Natural killer cell treated with Interleukin-12 subunit alpha and Interleukin-12 subunit beta and Interleukin-15 and Interleukin-18, amount 100 ng/mL, for 72 hours (primary cell): ENCODE measurements around the gene TMEM184B. TPM values are rescaled to one million over a fixed set of nuclear protein-coding genes. Genes with fewer than 3 reads are reported as not detected.

Source experiments
- ATAC-seq, 2 donors: fragments of 150-1000 bp; cut with Tn5 transposase in 1 of 2; sonication (Bioruptor Pico), chemical (Tn5 transposase) in 1 of 2; 2 replicates each; pipeline ENCODE4 v1.10.0; 2021
- DNase-seq: peaks from one replicate; pipeline ENCODE4 v3.0.0; 2022; ENCODE audit warnings: low spot score
- H3K27ac Mint-ChIP-seq, 2 donors: 1 replicate in 1 of 2; 2 replicates in 1 of 2; pipeline ENCODE4 v1.8.0; 2022; ENCODE audit warnings: mixed read lengths in 2 of 2, mild to moderate bottlenecking in 1 of 2, moderate library complexity in 1 of 2
- H3K27me3 Mint-ChIP-seq, 2 donors: 1 replicate in 1 of 2; 2 replicates in 1 of 2; pipeline ENCODE4 v1.8.0; 2022; ENCODE audit warnings: mixed read lengths in 2 of 2
- H3K36me3 Mint-ChIP-seq: one replicate; pipeline ENCODE4 v1.8.0; 2022; ENCODE audit warnings: mixed read lengths
- H3K4me1 Mint-ChIP-seq, 2 donors: 1 replicate in 1 of 2; 2 replicates in 1 of 2; pipeline ENCODE4 v1.8.0; 2022; ENCODE audit warnings: low read depth in 2 of 2, mixed read lengths in 2 of 2, mild to moderate bottlenecking in 1 of 2
- H3K4me3 Mint-ChIP-seq: one replicate; pipeline ENCODE4 v1.8.0; 2022; ENCODE audit warnings: mixed read lengths
- H3K9me3 Mint-ChIP-seq: 2 replicates; pipeline ENCODE4 v1.8.0; 2022; ENCODE audit warnings: mixed read lengths
- total RNA-seq, 2 donors: library from RNA; stranded (reverse); gene quantifications; one replicate each; pipeline ENCODE4 v1.2.3, GENCODE V29; 2022

TMEM184B gene
- total RNA-seq, 2 donors from 2014 or later = 59.4 to 59.8 TPM

DNA sequence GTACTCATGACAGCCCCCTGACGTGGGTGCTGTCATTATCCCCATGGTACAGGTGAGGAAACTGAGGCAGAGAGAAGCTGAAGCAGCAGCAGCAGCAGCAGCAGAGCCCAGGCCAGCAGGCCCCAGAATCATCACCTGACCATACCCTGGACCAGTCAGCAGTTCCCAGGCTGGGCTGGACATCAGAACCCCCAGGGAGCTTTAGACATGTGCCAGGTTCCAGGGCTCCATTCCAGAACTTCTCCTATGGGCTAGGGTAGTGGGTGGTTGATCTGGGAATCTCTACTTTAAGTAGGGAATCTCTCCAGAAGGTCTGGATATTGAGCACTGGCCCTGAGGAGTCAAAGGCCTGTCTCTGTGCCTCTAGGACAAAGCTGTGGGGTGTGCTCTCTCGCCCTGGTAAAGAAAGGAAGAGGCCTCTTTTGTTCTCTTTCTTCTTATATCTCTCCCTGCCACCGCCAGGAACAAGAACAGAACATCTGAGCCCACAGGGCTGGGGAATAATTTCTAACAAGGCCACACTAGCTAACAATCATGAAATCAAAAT lies 44.4 kb downstream of the TMEM184B start:
- no peaks in the 10 kb centered on the region for H3K27me3 Mint-ChIP-seq
- H3K27ac Mint-ChIP-seq = peak overlapping the region; percentile 57 to 60
- no peak for ATAC-seq
- H3K9me3 Mint-ChIP-seq = no peaks in the 10 kb centered on the region
- no peaks in the 10 kb centered on the region for H3K36me3 Mint-ChIP-seq
- no peak for DNase-seq
- H3K4me3 Mint-ChIP-seq = no peak overlapping the region
- H3K4me1 Mint-ChIP-seq = peaks cover 15 to 20% of the 10 kb centered on the region in 2 donors

DNA sequence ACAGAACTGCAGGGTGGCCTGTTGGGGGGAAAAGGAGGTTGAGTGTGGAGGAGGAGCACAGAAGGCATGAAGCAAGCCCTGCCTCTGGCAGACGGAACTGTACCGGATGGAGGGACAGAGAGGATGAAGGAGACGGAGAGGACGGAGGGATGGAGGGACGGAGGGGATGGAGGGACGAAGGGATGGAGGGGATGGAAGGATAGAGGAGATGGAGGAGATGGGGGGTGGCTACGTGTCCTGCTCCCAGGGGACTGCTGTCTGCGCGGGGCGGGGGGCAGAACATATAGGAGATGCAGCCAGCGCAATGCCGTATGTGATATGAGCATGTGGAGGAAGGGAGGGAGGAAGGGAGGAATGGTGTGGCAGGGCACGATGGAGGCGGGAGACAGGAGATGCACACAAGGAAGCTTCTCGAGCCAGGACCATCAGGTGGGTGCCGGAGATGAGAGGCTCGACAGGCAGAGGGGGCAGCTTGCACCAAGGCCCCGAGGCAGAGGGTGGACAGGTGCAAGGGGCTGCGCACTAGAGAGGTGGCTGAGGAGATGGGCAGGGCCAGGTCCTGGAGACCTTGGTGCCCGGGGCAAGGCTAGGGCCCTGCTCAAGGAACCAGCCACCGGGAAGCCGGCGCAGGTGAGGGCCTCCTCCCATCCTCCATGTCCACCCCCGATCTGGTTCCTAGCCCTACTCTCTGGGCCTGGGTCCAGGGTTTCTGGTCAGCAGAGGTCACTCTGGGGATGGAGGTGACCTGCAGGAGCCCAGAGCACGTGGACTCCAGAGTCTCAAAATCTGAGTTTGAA lies 45.8 kb downstream of the TMEM184B start:
- Mint-ChIP-seq H3K4me1 (peaks cover 15 to 20% of the 10 kb centered on the region in 2 donors), H3K27me3 (no peaks in the 10 kb centered on the region), H3K9me3 (no peaks in the 10 kb centered on the region), H3K36me3 (no peaks in the 10 kb centered on the region), H3K27ac (peak overlapping the region in 1 of 2 donors; percentile 56), H3K4me3 (no peak overlapping the region)
- DNase-seq (no peak), ATAC-seq (no peak)

DNA sequence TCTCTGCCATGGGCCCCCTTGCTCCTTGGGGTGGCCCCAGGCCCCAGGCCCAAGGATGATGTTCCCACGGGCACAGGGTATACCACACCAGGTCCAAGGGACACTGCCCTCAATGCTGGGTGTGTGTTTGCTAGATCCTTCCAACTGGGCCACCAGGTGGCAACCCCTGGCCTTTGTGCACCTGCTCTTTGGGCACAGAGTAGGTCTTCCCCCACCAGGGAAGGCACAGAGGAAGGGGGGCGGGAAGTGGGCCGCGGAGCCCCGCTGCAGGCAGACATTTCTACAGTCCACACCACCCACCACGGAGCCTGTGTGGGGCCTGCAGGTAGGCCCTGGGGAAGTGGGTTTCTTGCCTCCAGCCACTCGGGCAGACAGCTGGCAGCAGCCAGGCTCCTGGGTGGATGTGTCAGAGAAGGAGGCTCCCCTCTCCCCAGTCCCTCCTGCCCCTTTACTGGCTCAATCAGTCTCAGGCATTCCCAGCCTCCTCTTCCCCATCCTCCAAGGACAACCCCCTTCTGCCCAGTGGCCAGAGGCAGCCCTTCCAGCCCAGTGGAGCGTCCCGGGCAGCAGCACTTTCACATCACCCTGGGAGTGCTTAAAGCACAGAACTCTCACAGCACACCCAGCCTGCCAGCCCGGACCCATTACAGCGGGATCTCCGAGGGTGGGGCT lies 49.4 kb downstream of the TMEM184B start:
- Mint-ChIP-seq H3K36me3 (no peaks in the 10 kb centered on the region), H3K4me1 (peaks cover 6 to 7% of the 10 kb centered on the region in 2 donors), H3K27me3 (no peaks in the 10 kb centered on the region), H3K9me3 (no peaks in the 10 kb centered on the region), H3K4me3 (no peak overlapping the region), H3K27ac (no peak overlapping the region)
- no peak for ATAC-seq
- no peak for DNase-seq

DNA sequence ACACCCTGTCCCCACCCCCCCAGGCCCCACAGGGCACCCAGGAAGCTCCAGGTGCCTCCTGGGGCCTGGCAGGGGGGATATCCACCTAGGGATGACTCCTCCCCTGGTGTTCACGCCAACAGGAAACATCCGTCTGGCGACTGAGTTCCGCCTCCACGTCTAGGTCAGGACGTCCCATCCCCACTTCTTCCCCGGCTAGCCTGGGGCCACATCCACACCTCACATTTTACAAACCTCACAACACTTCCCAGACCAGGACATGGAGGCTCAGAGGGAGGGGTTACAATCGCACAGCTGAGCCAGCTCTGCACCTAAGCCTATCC lies 50.1 kb downstream of the TMEM184B start:
- H3K27ac Mint-ChIP-seq = no peak overlapping the region

DNA sequence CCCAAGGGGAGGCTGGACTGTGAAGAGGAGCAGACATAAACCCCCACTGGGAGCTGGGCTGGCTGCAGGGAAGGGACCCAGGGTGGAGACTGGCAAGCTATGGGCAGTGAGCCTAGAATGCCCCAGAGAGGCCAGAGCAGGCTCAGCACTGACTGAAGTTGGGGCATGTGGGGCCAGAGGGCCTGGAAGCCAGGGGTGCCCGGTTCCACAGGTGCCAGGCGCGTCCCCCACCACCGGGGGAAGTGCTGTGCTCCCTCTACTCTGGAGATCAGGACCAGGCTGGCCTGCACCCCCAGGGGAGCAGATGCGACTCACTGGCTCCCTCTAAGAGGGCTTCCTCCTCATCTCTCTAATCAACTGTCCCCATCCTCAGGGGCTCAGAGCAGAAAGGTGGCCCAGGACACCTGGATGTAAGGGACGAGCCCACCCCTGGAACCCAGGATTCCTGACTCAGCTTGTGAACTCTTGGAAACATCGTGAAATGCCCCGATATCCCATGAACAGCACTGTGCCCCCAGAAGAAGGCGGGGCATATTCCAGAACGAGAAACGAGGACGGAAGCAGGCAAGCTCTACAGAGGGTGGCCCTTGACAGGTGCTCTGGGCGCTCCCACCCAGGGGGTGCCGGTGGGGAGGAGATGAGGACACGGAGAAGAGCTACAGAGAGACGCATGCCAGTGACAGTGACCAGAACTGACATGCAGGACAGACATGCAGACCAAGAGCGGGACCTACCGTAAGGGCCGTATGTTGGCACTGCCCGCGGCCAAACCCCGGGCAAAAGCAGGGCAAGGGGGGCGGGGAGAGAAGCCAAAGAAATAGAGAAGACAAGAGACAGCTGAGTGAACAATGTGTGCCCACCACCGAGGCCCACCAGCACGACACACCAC lies 50.7 kb downstream of the TMEM184B start:
- H3K27ac Mint-ChIP-seq = no peak overlapping the region
- ATAC-seq = no peak
- DNase-seq = no peak
- H3K4me1 Mint-ChIP-seq = peaks cover 12 to 13% of the 10 kb centered on the region in 2 donors
- H3K9me3 Mint-ChIP-seq = no peaks in the 10 kb centered on the region
- H3K36me3 Mint-ChIP-seq = no peaks in the 10 kb centered on the region
- no peak overlapping the region for H3K4me3 Mint-ChIP-seq
- H3K27me3 Mint-ChIP-seq = no peaks in the 10 kb centered on the region

More for the DNA sequence above, 50.1 kb downstream of the TMEM184B start:
- no peaks in the 10 kb centered on the region for H3K27me3 Mint-ChIP-seq
- no peaks in the 10 kb centered on the region for H3K36me3 Mint-ChIP-seq
- peaks cover 12 to 13% of the 10 kb centered on the region in 2 donors for H3K4me1 Mint-ChIP-seq
- no peak overlapping the region for H3K4me3 Mint-ChIP-seq
- no peaks in the 10 kb centered on the region for H3K9me3 Mint-ChIP-seq
- no peak for DNase-seq
- ATAC-seq = no peak

DNA sequence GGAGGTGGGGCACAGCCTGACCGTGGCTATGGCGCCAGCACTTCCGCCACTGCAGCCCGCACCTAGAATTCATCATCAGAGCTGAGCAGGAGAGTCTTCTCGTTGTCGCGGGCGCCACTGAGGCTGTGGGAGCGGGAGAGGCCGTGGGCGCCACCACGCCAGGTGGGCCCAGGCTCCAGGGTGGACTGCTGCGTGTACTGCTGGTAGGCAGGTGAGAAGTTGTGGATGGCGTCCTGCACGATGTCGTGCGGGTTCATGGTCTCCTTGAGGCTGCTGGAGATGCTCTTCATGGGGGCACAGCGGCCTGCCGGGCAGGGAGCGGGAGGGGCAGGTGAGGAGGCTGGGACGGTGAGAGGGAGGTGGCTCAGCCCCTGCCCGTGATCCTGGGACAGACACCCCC lies 51.4 kb downstream of the TMEM184B start:
- Mint-ChIP-seq H3K4me1 (peaks cover 13 to 14% of the 10 kb centered on the region in 2 donors), H3K36me3 (no peaks in the 10 kb centered on the region), H3K9me3 (no peaks in the 10 kb centered on the region), H3K27me3 (no peaks in the 10 kb centered on the region), H3K4me3 (no peak overlapping the region), H3K27ac (peak overlapping the region in 1 of 2 donors; percentile 45)
- DNase-seq = no peak
- ATAC-seq = no peak

DNA sequence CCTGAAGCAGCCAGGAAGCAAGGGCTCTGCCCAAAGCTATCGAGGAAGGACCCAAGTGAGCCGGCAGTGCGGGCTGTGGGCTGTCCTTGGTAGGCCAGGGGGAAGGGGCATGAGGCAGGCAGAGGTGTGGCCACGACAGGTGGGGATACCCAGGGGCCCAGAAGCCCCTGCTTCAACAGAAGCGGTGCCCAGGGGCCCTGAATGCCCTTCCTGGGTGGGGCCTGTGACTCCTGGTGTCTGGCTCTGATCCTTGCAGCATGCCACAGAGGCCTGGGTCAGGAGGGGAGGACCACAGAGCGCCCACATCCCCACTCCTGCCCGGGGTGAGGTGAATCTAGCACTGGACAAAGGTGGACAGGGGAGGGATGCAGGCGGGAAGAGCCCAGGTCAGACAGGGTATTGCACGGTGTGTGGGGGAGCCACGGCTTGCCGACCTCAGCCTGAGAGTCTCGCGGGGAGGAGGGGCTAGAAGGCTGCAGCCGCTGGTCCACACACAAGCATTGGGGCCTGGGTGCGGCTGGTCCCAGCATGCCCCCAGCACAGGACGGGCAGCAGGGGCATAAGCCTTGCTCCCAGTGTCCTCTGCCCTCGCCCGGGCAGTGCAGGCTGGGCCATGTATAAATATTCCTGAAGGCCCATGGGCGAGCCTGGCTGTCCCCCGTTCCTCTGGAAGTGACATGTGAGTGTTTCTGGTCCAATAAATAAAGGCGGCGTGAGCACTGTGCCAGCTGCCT lies 52.0 kb downstream of the TMEM184B start:
- Mint-ChIP-seq H3K9me3 (no peaks in the 10 kb centered on the region), H3K36me3 (no peaks in the 10 kb centered on the region), H3K4me1 (peaks cover 13 to 15% of the 10 kb centered on the region in 2 donors), H3K27ac (peak overlapping the region in 1 of 2 donors; percentile 57), H3K27me3 (no peaks in the 10 kb centered on the region), H3K4me3 (no peak overlapping the region)
- DNase-seq = no peak
- ATAC-seq = peak in 1 of 2 donors; percentile 21

DNA sequence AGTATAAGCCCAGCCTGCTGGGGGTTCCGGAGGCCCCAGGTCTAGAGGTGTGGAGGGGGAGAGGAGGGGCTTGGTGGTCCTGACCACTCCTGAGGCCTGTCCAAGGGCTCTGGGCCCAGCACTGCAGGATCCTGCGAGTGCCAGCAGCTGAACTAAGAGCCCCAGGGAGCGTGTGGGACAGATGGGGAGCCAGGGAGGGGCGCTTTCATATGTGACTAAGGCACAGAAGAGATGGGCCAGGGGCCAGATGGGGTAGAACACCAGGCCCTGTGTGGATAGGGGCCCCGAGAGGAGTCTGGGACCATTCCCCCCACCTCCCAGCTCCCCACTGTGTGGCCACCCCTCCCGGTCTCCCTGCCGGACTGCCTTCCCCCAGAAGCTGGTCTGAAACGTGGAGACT lies 52.6 kb downstream of the TMEM184B start:
- Mint-ChIP-seq H3K27ac (peak overlapping the region in 1 of 2 donors; percentile 57), H3K9me3 (no peaks in the 10 kb centered on the region), H3K36me3 (no peaks in the 10 kb centered on the region), H3K4me3 (no peak overlapping the region), H3K27me3 (no peaks in the 10 kb centered on the region), H3K4me1 (peaks cover 13 to 19% of the 10 kb centered on the region in 2 donors)
- DNase-seq (no peak), ATAC-seq (no peak)

DNA sequence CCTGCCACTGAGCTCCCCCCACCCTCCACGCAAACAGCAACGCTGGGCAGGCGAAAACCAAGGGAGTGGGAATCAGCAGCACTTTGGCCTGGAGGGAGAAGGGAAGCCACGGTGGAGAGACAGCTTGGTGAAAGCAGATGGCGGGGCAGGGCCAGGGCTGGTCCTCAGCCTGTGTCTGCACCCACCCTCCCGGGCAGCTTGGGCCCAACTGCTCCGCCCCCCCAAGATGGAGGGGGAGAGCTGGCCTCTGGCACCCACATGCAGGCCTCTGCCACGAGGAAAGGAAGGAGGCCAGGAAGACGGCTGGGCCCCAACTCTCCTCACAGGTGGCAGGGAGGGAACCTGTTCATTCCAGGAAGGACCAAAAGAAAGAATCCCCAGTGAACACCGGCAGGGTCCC lies 53.2 kb downstream of the TMEM184B start:
- Mint-ChIP-seq H3K36me3 (no peaks in the 10 kb centered on the region), H3K27me3 (no peaks in the 10 kb centered on the region), H3K9me3 (no peaks in the 10 kb centered on the region), H3K4me3 (no peak overlapping the region), H3K4me1 (peaks cover 13 to 23% of the 10 kb centered on the region in 2 donors), H3K27ac (peak overlapping the region; percentile 28 to 57)
- no peak for ATAC-seq
- no peak for DNase-seq

DNA sequence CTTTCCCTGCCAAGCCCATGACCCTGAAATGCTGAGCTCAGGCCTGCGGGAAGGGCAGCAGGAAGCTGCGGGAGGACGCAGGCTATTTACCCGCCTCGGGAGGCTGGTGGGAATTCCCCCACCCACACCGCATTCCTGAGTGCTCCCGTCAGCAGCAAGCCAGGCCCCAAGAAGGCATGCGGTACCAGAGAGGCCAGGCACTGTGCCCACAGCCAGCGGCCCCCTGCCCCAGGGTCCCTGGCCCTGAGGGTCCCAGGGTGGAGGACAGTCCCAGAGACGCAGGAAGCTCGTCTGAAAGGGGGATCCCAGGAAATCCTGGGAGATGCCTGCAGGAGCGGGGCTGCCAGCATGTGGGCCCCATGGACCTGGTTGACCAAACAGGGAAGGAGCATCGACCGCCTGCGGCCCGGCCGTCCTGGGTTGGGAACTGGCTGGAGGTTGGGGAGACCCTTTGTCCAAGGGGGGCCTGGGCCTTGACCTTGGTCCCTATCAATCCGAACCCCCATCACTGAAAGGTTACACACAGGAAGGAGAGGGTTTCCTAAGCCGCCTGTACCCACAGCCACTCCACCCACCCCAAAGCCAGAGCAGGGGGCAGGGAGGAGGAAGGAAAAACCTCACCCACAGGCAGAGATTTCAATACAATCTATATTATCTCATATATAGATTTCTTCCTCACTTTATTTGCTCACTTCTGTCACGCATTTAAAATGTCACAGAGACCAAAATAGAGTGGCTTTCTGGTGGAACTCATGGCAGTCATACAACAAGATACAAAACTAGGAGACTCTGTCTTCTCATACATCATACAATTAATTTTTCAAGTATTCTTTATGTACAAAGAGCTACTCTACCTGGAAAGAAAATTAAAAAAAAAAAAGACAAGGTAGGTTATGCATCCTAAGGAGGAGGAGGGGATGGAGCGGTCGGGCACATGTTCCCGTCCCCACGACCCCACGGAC lies 53.9 kb downstream of the TMEM184B start:
- Mint-ChIP-seq H3K27ac (peak overlapping the region; percentile 28 to 57), H3K9me3 (no peaks in the 10 kb centered on the region), H3K4me1 (peaks cover 13 to 24% of the 10 kb centered on the region in 2 donors), H3K27me3 (no peaks in the 10 kb centered on the region), H3K36me3 (no peaks in the 10 kb centered on the region), H3K4me3 (no peak overlapping the region)
- DNase-seq (no peak), ATAC-seq (no peak)

DNA sequence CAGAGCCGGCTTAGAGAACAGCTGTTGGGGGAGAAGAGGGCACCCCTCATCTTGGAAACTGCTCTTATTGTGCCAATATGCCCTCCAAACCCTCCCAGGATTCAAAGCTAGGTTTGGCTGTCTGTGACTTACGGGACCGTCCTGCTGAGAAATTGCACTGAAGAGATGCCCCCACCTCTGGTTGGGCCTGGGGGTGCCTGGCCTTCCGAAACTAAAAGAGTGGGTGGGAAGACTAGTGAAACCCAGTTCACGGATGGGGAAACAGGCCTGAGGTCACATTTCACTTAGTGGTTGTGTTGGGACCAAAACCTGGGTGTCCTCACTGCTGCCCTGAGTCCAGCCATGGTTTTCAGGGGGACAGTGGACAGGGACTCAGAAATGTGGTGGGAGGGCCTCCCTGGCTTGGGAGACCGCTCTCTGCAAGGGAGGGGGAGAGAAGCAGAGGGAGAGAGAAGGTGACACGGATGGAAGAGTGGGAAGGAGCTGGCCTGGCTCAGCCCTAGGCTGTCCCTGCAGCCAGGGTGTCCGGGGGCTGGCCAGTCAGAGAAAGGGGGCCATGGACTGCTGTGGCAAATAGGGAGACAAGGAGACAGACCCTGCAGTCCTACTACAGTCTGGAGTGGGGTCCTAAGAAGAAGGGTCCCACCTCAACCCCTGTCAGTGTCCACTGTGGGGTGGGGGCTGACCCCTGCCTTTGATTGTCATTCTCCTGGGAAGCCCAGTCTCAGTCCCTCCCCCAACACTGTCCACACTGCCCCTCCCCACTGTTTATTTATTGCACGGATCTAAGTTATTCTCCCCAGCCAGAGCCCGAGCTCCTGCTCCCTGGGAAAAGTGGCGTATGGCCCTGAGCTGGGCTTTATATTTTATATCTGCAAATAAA lies 57.4 kb downstream of the TMEM184B start:
- peaks cover 21 to 43% of the 10 kb centered on the region in 2 donors for H3K4me1 Mint-ChIP-seq
- H3K9me3 Mint-ChIP-seq = no peaks in the 10 kb centered on the region
- peak overlapping the region; percentile 39 to 68 for H3K27ac Mint-ChIP-seq
- DNase-seq = no peak
- ATAC-seq = no peak
- H3K27me3 Mint-ChIP-seq = no peaks in the 10 kb centered on the region
- peak overlapping the region; percentile 25 for H3K4me3 Mint-ChIP-seq
- H3K36me3 Mint-ChIP-seq = no peaks in the 10 kb centered on the region
